Fibroblast of mammary gland (primary cell): Measurements from ENCODE around the gene YY1.
"Not testable (repeated sequence)": the region's sequence is repeated elsewhere in the genome, so short reads cannot be mapped to it uniquely, and the experiment has no call there.

Source experiments
- DNase-seq: peaks from one replicate; pipeline ENCODE4 v3.0.0-alpha.2; 2010; ENCODE audit warnings: low read depth
- H3K4me3 ChIP-seq: 2 replicates; pipeline ENCODE4 v1.5.1; 2011; ENCODE audit warnings: low read depth, mild to moderate bottlenecking, low read length, moderate library complexity; ENCODE audit not compliant: control insufficient read depth
- CTCF ChIP-seq: conservative IDR thresholded peaks from 2 replicates; pipeline ENCODE4 v1.5.1; 2011; ENCODE audit warnings: low read depth, low read length, inconsistent platforms; ENCODE audit not compliant: control insufficient read depth, insufficient read depth

YY1 gene

GRCh38 chr14:100309028-100309737 lies 70.2 kb downstream of the YY1 start:
- H3K4me3 ChIP-seq, result no peak overlapping the region
- TF ChIP-seq CTCF, result no peak
- no peak for DNase-seq

- not testable (repeated sequence) for DNase-seq, H3K4me3 ChIP-seq
Observed at GRCh38 chr14:100312110-100312876, 73.3 kb downstream of the YY1 start.

- TF ChIP-seq CTCF, result no peak
- DNase-seq, result no peak
- no peak overlapping the region for H3K4me3 ChIP-seq
Observed at GRCh38 chr14:100312877-100313400, 74.0 kb downstream of the YY1 start.

- no peak for TF ChIP-seq CTCF
- no peak for DNase-seq
- no peak overlapping the region for H3K4me3 ChIP-seq
Observed at GRCh38 chr14:100313464-100314230, 74.7 kb downstream of the YY1 start.

- TF ChIP-seq CTCF, result no peak
- H3K4me3 ChIP-seq, result no peak overlapping the region
- DNase-seq, result no peak
Observed at GRCh38 chr14:100314724-100315123, 75.8 kb downstream of the YY1 start.

GRCh38 chr14:100317389-100317788 lies 78.4 kb downstream of the YY1 start:
- H3K4me3 ChIP-seq, result no peak overlapping the region
- TF ChIP-seq CTCF, result no peak
- no peak for DNase-seq
